ENCODE measurements around the gene TAX1BP3.

- no peak for TF ChIP-seq TAF1 (IDR thresholded peaks at IDR 0.05; ENCODE audit: low read depth)
- no peak for TF ChIP-seq EP300 (IDR thresholded peaks at IDR 0.05; ENCODE audit: borderline replicate concordance)
- no peak for TF ChIP-seq TCF12 (IDR thresholded peaks at IDR 0.05; ENCODE audit: low read depth)
- TF ChIP-seq TEAD4 (IDR thresholded peaks at IDR 0.05): no peak
- no peak for TF ChIP-seq RAD21 (IDR thresholded peaks at IDR 0.05; ENCODE audit: low read depth)
- no peak for TF ChIP-seq USF1 (IDR thresholded peaks at IDR 0.05)
- TF ChIP-seq EGR1 (IDR thresholded peaks at IDR 0.05): no peak
- TF ChIP-seq REST (IDR thresholded peaks at IDR 0.05; ENCODE audit: low read depth): no peak
Observed at GRCh38 chr17:3613124-3613523, 55.3 kb downstream of the TAX1BP3 start.
